GM23338 (cell line): ENCODE data around the gene CYB5R3. TPM values are rescaled to one million over a fixed set of nuclear protein-coding genes. Genes with fewer than 3 reads are reported as not detected.

Experiments
- CTCF ChIP-seq, 2 experiments: fragments of 200-600 bp in 1 of 2; sonication (generic) in 1 of 2; conservative IDR thresholded peaks; 2 replicates each; pipeline versions ENCODE4 v1.5.1 to v1.6.1; 2016 to 2017; ENCODE audit warnings: antibody characterized with exemption in 2 of 2, low read depth in 2 of 2, mild to moderate bottlenecking in 2 of 2, moderate library complexity in 1 of 2
- EZH2 ChIP-seq: fragments of 200-600 bp; sonication (generic); IDR thresholded peaks from one replicate; pipeline ENCODE4 v1.8.0; 2017; ENCODE audit warnings: antibody characterized with exemption, mild to moderate bottlenecking, low read depth; ENCODE audit not compliant: unreplicated experiment
- EZH2phosphoT487 ChIP-seq: fragments of 200-600 bp; sonication (generic); IDR thresholded peaks from one replicate; pipeline ENCODE4 v1.8.1; 2018; ENCODE audit warnings: antibody characterized with exemption; ENCODE audit not compliant: unreplicated experiment
- POLR2AphosphoS5 ChIP-seq: IDR thresholded peaks from 2 replicates; pipeline ENCODE4 v1.6.1; 2016; ENCODE audit warnings: antibody characterized with exemption, low read depth
- REST ChIP-seq: IDR thresholded peaks from one replicate; pipeline ENCODE4 v1.6.1; 2018; ENCODE audit warnings: antibody characterized with exemption; ENCODE audit not compliant: unreplicated experiment
- ZNF331 ChIP-seq: fragments of 250-450 bp; sonication (Bioruptor Pico); IDR thresholded peaks from 2 replicates; pipeline ENCODE4 v1.5.0; 2020; ENCODE audit warnings: low read depth, mild to moderate bottlenecking, moderate library complexity
- ZNF462 ChIP-seq: fragments of 250-450 bp; sonication (Bioruptor Pico); IDR thresholded peaks from 2 replicates; pipeline ENCODE4 v1.5.0; 2020; ENCODE audit warnings: mild to moderate bottlenecking, moderate library complexity
- polyA plus RNA-seq: library from polyadenylated mRNA; unstranded; fragments of >200 nt; fragmentation: Nextera tagmentation; extraction: Ambion mirVana; gene quantifications from 2 replicates; pipeline ENCODE4 v1.2.1, GENCODE V29; 2016
- total RNA-seq: library from RNA; depleted of rRNA; stranded (reverse); fragments of >200 nt; shearing (Covaris generic); gene quantifications from 2 replicates; pipeline ENCODE4 v1.2.3, GENCODE V29; 2014

The CYB5R3 gene
- total and polyA plus RNA-seq, 2 experiments from 2014 or later: 76.2 to 76.9 TPM

GRCh38 chr22:42620084-42620483, 29.1 kb downstream of the CYB5R3 start (continued):
- TF ChIP-seq ZNF462 (CRISPR knock-in tag) (no peak), CTCF (conservative IDR thresholded peaks at IDR 0.05; ENCODE audit: low read depth in 2 of 2) (no peak), REST (no peak), EZH2phosphoT487 (no peak), ZNF331 (CRISPR knock-in tag) (no peak), EZH2 (no peak), POLR2AphosphoS5 (no peak)
